GM13976 (cell line): ENCODE data around the gene NEDD1.

Experiments
- DNase-seq: peaks from one replicate; pipeline ENCODE4 v3.0.0; 2012; ENCODE audit warnings: low spot score
- in situ Hi-C: fragments of 300-500 bp; cut with MboI; formaldehyde crosslinking; loops from one replicate; pipeline ENCODE4 v1.12.0; 2022; ENCODE audit warnings: low sequenced_read_pairs, mixed read lengths, inconsistent platforms; ENCODE audit not compliant: unreplicated experiment
- TF ChIP-seq, protein P1 (sequence below): IDR thresholded peaks from 2 replicates; pipeline ENCODE4 v1.5.1; 2012; ENCODE audit warnings: borderline replicate concordance, mild to moderate bottlenecking; ENCODE audit not compliant: insufficient read depth; ENCODE audit errors: extremely low read depth, missing control alignments, control extremely low read depth

NEDD1 gene

DNA sequence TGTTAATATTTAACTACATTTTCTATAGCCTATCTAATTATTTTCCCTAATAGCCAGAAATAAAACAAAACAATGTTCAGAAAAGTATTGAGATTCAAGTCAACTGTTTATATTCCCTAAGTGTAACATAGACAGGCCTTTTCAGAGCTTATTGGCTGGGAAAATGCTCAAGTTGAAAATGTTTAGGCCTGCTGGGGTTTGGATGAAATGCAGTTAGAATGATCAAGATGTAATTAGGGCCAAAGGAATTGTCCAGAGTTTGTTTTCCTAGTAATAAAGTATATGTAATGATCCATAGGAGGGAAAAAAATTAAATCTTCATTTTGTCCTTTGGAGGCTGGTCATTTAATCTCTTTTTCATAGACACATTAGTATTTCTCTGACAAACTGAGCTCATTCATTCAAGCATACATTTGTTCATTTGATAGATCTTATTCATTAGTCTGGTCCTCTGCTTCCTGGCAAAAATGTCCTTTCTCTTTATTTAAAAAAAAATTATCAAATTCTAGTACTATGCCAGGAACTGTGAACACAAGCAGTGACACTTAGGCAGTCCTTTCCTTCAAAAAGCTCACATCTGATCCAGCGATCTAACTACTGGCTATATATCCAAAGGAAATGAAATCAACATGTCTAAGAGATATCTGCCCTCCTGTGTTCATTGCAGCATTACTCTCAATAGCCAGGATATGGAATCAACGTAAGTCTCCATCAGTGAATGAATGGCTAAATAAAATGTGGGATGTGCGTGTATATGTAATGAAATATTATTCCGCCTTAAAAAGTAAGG, 40.1 kb upstream of the NEDD1 start:
- DNase-seq = no peak
- TF ChIP-seq, protein P1, sequence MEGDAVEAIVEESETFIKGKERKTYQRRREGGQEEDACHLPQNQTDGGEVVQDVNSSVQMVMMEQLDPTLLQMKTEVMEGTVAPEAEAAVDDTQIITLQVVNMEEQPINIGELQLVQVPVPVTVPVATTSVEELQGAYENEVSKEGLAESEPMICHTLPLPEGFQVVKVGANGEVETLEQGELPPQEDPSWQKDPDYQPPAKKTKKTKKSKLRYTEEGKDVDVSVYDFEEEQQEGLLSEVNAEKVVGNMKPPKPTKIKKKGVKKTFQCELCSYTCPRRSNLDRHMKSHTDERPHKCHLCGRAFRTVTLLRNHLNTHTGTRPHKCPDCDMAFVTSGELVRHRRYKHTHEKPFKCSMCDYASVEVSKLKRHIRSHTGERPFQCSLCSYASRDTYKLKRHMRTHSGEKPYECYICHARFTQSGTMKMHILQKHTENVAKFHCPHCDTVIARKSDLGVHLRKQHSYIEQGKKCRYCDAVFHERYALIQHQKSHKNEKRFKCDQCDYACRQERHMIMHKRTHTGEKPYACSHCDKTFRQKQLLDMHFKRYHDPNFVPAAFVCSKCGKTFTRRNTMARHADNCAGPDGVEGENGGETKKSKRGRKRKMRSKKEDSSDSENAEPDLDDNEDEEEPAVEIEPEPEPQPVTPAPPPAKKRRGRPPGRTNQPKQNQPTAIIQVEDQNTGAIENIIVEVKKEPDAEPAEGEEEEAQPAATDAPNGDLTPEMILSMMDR = no peak
- in situ Hi-C loops = no loop called here

DNA sequence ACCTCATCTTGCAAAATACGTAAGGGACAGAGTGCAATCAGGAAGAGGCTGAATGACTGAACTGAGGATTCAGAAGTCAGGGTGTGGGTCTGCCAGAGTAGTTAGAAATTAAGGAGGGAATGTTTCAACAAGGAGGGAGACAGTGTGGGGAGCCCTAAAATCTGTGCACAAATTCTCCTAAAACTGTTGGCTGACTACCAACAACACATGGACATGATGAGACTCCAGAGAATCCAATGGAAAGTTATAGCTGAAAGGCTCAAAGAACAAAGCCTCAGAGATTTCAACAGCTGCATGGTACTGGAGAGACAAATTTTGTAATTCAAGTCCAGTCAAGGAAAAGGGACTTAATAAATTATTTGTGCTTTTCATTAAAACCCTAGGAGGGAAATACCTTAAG, 36.1 kb upstream of the NEDD1 start:
- DNase-seq = no peak
- in situ Hi-C loops = no loop called here
- TF ChIP-seq, protein P1 = no peak

DNA sequence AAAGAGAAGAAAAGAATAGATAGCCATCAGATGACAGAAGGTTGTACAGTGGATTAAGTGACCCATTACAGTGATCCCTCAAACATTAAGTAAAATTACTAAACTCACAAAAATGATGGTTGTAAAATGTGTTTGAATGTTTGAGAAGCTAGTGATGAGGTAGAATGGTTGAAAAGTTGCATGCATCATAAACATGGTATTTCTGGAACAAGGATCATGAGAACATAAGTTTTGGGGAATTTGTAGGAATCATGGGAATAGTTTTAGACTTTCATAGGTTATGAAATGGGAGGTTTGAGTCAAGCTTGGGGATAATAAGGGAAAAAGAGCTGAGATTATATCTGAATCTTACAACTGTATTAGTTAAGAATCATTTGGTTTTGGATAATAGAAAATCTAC, 34.1 kb upstream of the NEDD1 start:
- DNase-seq = no peak

DNA sequence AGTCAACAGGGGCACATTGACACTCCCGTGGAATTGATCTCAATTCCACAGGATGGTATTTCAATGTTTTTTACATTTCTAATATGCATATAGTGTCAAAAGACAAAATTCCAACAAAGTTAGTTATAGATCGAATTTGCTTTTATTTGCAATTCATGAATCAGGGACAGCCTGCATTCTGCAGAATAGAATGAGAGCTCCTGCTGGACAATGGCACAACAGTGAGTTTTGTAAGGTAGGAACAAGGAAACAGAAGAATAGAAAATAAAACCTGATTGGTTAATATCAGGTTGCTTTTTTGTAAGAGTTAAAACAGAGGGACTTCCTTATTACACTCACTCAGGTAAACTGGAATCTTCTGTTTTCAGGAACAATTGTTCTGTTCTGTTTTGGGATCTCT, 32.8 kb upstream of the NEDD1 start:
- TF ChIP-seq, protein P1 = no peak
- in situ Hi-C loops = no loop called here
- DNase-seq = no peak

More for the DNA sequence above, 34.1 kb upstream of the NEDD1 start:
- TF ChIP-seq, protein P1 = no peak
- in situ Hi-C loops = no loop called here

DNA sequence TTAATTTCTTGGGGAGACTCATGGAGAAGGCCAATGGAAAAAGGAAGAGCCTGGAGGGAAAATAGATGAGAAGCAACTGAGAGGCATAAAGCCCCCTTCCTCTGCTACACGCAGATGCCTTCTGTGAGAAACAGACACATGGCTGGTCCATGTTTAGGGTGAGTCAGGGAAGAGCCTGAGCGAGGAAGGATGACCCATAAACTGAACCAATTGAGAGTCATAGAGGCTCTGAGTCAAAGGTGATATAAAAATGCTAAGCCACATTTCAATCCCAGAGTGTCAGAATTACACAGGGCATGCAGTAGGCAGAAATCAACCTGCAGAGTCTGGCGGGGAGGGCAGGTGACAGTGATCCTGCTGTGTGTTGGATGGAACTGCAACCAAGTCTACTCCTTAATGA, 30.1 kb upstream of the NEDD1 start:
- in situ Hi-C loops = no loop called here
- DNase-seq = no peak
- TF ChIP-seq, protein P1 = no peak

DNA sequence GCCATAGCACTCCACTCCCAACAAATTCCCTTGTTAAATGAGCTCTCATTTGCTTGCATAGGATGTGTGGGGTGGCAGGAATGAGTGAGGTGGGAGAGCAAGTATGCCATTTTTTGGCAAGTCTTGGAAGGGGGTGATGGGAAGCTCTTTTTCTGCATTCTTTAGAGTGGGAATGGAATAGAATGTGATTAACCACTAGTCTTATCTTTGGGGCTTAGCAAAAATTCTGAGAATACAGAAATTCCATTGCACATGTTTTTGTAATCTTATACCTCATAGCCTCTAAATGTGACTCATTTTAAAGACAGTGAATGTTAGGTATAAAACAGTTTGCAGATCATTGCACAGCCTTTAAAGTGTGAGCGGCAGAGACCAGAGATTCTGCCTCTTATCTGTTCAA, 28.4 kb upstream of the NEDD1 start:
- in situ Hi-C loops = no loop called here
- TF ChIP-seq, protein P1 = no peak
- no peak for DNase-seq
